Measurements from ENCODE around the gene DEFB115.
"Not testable (repeated sequence)": the region's sequence is repeated elsewhere in the genome, so short reads cannot be mapped to it uniquely, and the experiment has no call there.

DNA sequence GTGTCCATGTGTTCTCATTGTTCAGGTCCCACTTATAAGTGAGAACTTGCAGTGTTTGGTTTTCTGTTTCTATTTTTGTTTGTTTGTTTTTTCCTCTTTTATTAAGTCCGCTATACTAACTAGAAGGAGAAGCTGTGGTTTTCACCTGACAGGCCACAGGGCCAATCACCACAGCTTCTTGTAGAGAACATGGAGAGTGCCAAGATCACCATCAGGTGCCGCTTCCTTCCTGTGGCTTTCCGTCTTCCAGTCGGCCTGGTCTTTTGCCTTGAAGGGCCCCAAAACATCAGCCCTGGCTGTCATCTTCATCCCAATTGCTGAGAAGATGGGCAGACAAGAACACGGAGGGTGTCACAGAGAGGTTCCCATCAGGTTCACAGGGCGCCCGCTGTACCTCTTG, 27.5 kb downstream of the DEFB115 start:
- TF ChIP-seq, protein P1, sequence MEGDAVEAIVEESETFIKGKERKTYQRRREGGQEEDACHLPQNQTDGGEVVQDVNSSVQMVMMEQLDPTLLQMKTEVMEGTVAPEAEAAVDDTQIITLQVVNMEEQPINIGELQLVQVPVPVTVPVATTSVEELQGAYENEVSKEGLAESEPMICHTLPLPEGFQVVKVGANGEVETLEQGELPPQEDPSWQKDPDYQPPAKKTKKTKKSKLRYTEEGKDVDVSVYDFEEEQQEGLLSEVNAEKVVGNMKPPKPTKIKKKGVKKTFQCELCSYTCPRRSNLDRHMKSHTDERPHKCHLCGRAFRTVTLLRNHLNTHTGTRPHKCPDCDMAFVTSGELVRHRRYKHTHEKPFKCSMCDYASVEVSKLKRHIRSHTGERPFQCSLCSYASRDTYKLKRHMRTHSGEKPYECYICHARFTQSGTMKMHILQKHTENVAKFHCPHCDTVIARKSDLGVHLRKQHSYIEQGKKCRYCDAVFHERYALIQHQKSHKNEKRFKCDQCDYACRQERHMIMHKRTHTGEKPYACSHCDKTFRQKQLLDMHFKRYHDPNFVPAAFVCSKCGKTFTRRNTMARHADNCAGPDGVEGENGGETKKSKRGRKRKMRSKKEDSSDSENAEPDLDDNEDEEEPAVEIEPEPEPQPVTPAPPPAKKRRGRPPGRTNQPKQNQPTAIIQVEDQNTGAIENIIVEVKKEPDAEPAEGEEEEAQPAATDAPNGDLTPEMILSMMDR (IDR thresholded peaks at IDR 0.05; ENCODE audit: borderline replicate concordance, extremely low read depth, low read length, poor library complexity, severe bottlenecking) = not testable (repeated sequence)
- TF ChIP-seq EZH2 (IDR thresholded peaks at IDR 0.05; ENCODE audit: borderline replicate concordance, low read depth, low read length, severe bottlenecking) = not testable (repeated sequence)

Data from DND-41 (cell line).